ENCODE measurements around the gene CNTN4.

CNTN4 gene

GRCh38 chr3:2092758-2093157 lies 5.9 kb upstream of the CNTN4 start:
- no peak for DNase-seq (ENCODE audit: low read depth)
- H3K4me3 ChIP-seq (ENCODE audit: low read depth, low read length), result no peak overlapping the region
- TF ChIP-seq CTCF (IDR thresholded peaks at IDR 0.05; ENCODE audit: low read depth, low read length, missing control alignments), result no peak

DNA sequence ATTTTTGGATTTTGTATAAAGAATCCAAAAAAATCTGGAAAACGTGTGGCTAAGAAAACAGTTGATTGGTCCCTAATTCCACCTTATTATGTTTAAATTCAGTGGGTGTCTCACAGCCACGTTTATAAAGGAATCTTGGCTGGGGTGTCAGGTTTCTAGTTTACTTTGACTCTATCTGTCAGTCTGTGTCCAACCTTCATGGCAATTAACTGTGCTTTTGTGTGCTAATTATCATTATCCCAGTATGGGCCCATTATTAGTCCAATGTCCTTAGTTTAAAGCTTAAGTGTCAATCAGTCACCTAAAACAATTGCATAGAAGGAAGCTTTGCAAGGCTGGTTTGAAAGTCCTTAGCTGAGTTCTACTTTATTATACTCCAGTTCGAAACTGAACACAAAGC lies 3.7 kb upstream of the CNTN4 start:
- TF ChIP-seq CTCF (IDR thresholded peaks at IDR 0.05; ENCODE audit: low read depth, low read length, missing control alignments), result no peak
- no peak for DNase-seq (ENCODE audit: low read depth)
- no peak overlapping the region for H3K4me3 ChIP-seq (ENCODE audit: low read depth, low read length)

DNA sequence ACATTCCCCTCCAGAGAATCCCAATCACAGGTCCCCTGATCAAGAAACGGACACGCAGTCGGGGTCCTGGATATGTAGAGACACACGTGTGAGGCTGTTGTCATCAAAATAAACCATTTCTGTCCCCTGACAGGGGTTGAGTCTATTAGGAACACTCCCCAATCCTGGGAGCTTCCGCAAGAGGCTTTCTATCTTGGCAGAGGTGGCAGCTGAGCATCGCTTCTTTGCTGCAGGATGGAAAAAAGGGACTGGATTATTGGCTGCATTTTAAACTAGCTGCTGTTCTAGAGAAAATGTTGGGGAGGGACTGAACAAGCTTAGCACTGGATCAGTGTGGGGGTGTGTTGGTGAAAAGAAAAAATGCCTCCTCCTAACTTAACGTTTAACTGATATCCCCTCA lies 2.5 kb upstream of the CNTN4 start:
- no peak for DNase-seq (ENCODE audit: low read depth)
- H3K4me3 ChIP-seq (ENCODE audit: low read depth, low read length), result no peak overlapping the region
- no peak for TF ChIP-seq CTCF (IDR thresholded peaks at IDR 0.05; ENCODE audit: low read depth, low read length, missing control alignments)

DNA sequence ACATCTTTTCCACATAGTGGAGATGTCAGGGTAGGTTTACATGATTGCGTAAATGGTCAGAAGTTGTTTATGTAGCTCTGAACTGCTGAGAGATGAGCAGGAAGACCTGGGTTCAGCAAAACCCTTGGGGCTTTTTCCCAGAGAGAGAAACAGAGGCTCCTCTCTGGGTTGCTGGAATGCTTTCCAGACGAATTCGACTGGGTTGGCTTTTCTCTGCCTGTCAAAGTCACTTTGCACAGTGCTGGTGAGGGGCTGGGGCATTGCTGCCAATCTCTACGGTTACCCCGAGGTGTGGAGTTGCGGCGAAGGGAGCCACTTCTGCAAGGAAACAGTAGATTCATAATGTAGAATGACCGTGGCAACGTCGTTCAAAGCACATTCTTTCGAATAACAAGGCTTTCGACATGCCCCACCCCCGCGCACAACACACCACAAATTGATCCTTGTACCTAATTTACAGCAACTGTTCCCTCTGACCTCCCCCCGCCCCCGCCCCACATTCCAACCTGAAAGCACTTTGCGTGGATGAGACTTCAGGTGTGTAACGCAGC lies 950 bp upstream of the CNTN4 start:
- no peak overlapping the region for H3K4me3 ChIP-seq (ENCODE audit: low read depth, low read length)
- no peak for TF ChIP-seq CTCF (IDR thresholded peaks at IDR 0.05; ENCODE audit: low read depth, low read length, missing control alignments)
- DNase-seq (ENCODE audit: low read depth), result no peak

DNA sequence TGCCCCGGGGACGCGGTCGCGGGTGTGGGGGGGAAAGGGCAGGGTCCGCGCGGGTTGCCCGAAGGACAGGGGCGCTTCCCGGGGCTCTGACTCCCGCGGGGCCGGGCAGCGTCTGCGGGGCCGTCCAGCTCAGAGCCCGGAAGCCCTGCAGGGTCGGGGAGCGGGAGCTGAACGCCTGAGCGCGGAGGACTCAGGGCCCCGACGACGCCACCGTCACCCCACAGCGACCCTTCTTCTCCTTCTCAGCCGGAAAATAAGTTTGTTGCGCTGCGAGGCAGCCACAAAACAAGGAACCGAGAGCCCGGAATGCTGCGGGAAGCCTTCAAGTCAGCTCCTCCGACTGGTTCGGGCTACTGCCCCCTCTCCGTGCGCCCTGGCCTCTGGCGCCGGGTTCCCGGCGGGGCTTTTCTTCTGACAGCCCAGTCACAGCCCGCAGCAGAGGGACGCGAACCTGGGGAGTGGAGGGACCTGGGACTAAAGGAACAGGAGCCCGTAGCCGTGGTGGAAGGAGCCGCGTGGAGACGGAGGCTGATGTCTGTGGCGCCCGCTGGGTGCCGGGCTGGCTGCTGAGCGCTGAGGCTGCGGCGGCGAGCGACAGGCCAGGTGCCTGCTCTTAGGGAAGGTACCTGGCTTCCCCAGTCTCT lies 484 bp downstream of the CNTN4 start:
- no peak for TF ChIP-seq CTCF (IDR thresholded peaks at IDR 0.05; ENCODE audit: low read depth, low read length, missing control alignments)

DNA sequence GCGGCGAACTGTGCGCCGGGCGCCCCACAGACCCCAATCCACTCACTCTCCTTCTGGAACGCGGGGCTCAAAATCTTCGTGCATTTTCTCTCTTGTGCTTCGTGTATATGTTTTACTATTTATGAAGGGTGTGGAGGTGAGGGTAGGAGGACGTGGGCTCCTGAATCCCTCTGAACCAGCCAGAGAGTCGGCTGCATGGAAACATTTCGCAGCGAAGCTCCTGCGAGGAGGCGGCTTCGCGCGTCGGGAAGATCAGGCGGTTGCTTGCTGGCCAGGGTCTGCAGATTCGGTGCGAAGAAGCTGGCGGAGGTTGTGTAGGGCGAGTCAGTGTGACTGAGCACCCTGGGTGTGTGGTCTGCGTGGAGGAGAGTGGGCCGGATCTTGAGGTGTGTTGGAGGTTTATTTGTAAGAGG lies 1.1 kb downstream of the CNTN4 start:
- TF ChIP-seq CTCF (IDR thresholded peaks at IDR 0.05; ENCODE audit: low read depth, low read length, missing control alignments), result no peak
- DNase-seq (ENCODE audit: low read depth), result no peak
- no peak overlapping the region for H3K4me3 ChIP-seq (ENCODE audit: low read depth, low read length)

More for the DNA sequence above, 484 bp downstream of the CNTN4 start:
- H3K4me3 ChIP-seq (ENCODE audit: low read depth, low read length), result no peak overlapping the region
- no peak for DNase-seq (ENCODE audit: low read depth)

DNA sequence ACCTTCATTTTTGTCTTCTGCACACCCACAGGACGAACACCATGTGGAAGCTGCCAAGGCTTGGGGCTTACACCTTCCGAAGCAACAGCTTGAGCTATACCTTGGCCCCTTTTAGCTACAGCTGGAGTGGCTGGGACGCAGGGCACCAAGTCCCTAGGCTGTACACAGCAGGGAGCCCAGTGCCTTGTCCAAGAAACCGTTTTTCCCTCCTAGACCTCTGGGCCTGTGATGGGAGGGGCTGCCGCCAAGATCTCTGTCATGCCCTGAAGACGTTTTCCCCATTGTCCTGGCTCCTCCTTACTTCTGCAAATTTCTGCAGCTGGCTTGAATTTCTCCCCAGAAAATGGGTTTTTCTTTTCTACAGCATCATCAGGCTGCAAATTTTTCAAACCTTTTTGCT lies 7.8 kb downstream of the CNTN4 start:
- TF ChIP-seq CTCF (IDR thresholded peaks at IDR 0.05; ENCODE audit: low read depth, low read length, missing control alignments), result no peak
- no peak for DNase-seq (ENCODE audit: low read depth)
- H3K4me3 ChIP-seq (ENCODE audit: low read depth, low read length), result no peak overlapping the region
